CD4-positive, alpha-beta memory T cell (primary cell): Measurements from ENCODE around the gene FIBCD1. TPM values are rescaled to one million over a fixed set of nuclear protein-coding genes. Genes with fewer than 3 reads are reported as not detected.

Source experiments
- CTCF ChIA-PET: fragments of 350-600 bp; sonication (Branson Sonifier 250); formaldehyde crosslinking; loops from one replicate; lab custom pipeline; 2021; ENCODE audit warnings: inconsistent platforms; ENCODE audit not compliant: partially characterized antibody; lab: Charles Lee
- POLR2A ChIA-PET: fragments of 350-600 bp; sonication (Branson Sonifier 250); formaldehyde crosslinking; loops from one replicate; lab custom pipeline; 2021; ENCODE audit not compliant: partially characterized antibody; lab: Charles Lee
- DNase-seq, 5 donors: peaks; one replicate each; pipeline versions ENCODE4 v3.0.0 to v3.0.0-alpha.2; 2020 to 2022; ENCODE audit warnings: mixed read lengths in 1 of 5
- H3K27ac ChIP-seq: one replicate; pipeline ENCODE4 v1.7.0; 2013; ENCODE audit warnings: low read depth, low read length
- H3K27me3 ChIP-seq: 2 replicates; pipeline ENCODE4 v1.7.0; 2013; ENCODE audit warnings: mild to moderate bottlenecking, low read length, moderate library complexity; ENCODE audit not compliant: insufficient read depth
- H3K36me3 ChIP-seq: 2 replicates; pipeline ENCODE4 v1.7.0; 2013; ENCODE audit warnings: mild to moderate bottlenecking, low read length, moderate library complexity; ENCODE audit not compliant: insufficient read depth
- H3K4me1 ChIP-seq: 2 replicates; pipeline ENCODE4 v1.7.0; 2013; ENCODE audit warnings: mild to moderate bottlenecking, low read length, moderate library complexity; ENCODE audit not compliant: insufficient read depth
- H3K4me3 ChIP-seq, 2 donors: one replicate each; pipeline ENCODE4 v1.7.0; 2013; ENCODE audit warnings: low read length in 2 of 2, mild to moderate bottlenecking in 1 of 2
- H3K9me3 ChIP-seq, 2 donors: one replicate each; pipeline ENCODE4 v1.7.0; 2013; ENCODE audit warnings: low read length in 2 of 2, control low read depth in 1 of 2; ENCODE audit not compliant: control insufficient read depth in 1 of 2
- H3K27ac Mint-ChIP-seq, 7 donors: one replicate each; pipeline ENCODE4 v1.8.0; 2020 to 2021; ENCODE audit warnings: mixed read lengths in 7 of 7, mild to moderate bottlenecking in 6 of 7, inconsistent platforms in 3 of 7, moderate library complexity in 3 of 7
- H3K27me3 Mint-ChIP-seq, 2 donors: one replicate each; pipeline ENCODE4 v1.8.0; 2020 to 2021; ENCODE audit warnings: mixed read lengths in 2 of 2
- H3K36me3 Mint-ChIP-seq, 2 donors: one replicate each; pipeline ENCODE4 v1.8.0; 2020 to 2021; ENCODE audit warnings: mixed read lengths in 2 of 2, inconsistent platforms in 1 of 2, mild to moderate bottlenecking in 1 of 2
- H3K4me1 Mint-ChIP-seq, 4 donors: one replicate each; pipeline ENCODE4 v1.8.0; 2020 to 2021; ENCODE audit warnings: mixed read lengths in 4 of 4, mild to moderate bottlenecking in 1 of 4
- H3K4me3 Mint-ChIP-seq, 8 donors: one replicate each; pipeline ENCODE4 v1.8.0; 2020 to 2021; ENCODE audit warnings: mixed read lengths in 8 of 8, mild to moderate bottlenecking in 7 of 8, moderate library complexity in 6 of 8, inconsistent platforms in 3 of 8
- H3K9me3 Mint-ChIP-seq, 8 donors: one replicate each; pipeline ENCODE4 v1.8.0; 2020 to 2021; ENCODE audit warnings: mixed read lengths in 8 of 8, mild to moderate bottlenecking in 5 of 8, inconsistent platforms in 3 of 8, moderate library complexity in 1 of 8
- intact Hi-C: fragments of 100-400 bp; cut with micrococcal nuclease; formaldehyde crosslinking; loops from one replicate; pipeline ENCODE4 v1.15.1; 2023
- polyA plus RNA-seq, 2 donors: library from polyadenylated mRNA; unstranded; fragments of 300-500 nt; fragmentation: Illumina TruSeq; gene quantifications; one replicate each; pipeline ENCODE4 v1.2.3, GENCODE V29; 2021
- total RNA-seq, 2 experiments: library from RNA; stranded (reverse); gene quantifications; one replicate each; pipeline ENCODE4 v1.2.3, GENCODE V29; 2021

The FIBCD1 gene
- total and polyA plus RNA-seq, 4 experiments from 2014 or later: not detected

DNA sequence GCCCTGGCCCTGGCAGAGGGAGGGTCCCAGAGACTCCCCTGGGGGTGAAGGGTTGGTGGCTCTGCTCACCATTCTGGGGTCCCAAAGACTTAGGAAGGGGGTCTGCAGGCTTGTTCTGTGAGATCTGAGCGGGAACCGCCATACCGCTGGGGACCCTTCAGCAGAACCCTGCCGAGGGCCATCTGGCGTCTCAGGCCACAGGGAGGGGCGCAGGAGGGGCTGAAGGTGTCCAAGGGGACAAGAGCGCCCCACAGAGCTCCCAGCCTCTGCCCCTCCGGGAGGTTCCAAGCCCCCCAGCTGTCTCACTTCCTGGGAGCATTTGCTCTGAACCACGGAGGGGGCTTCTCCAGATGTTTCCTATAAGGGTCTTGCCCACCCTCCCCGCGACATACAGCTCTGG is 4.8 kb downstream of the FIBCD1 start:
- H3K4me1 Mint-ChIP-seq: peaks cover 0 to 9% (median 6%) of the 10 kb centered on the region in 4 donors
- H3K9me3 Mint-ChIP-seq: peaks cover 0 to 2% (median 0%) of the 10 kb centered on the region in 8 donors
- intact Hi-C loops: no loop called here
- Histone ChIP-seq H3K4me1 (no peaks in the 10 kb centered on the region), H3K27me3 (peaks cover 37% of the 10 kb centered on the region), H3K27ac (no peak overlapping the region), H3K4me3 (no peak overlapping the region), H3K36me3 (no peaks in the 10 kb centered on the region), H3K9me3 (no peaks in the 10 kb centered on the region)
- H3K27me3 Mint-ChIP-seq: peaks cover 39 to 49% of the 10 kb centered on the region in 2 donors
- H3K27ac Mint-ChIP-seq: no peak overlapping the region
- no peak overlapping the region for H3K4me3 Mint-ChIP-seq
- POLR2A ChIA-PET: no interaction called here
- DNase-seq: no peak
- CTCF ChIA-PET: no interaction called here
- no peaks in the 10 kb centered on the region for H3K36me3 Mint-ChIP-seq

DNA sequence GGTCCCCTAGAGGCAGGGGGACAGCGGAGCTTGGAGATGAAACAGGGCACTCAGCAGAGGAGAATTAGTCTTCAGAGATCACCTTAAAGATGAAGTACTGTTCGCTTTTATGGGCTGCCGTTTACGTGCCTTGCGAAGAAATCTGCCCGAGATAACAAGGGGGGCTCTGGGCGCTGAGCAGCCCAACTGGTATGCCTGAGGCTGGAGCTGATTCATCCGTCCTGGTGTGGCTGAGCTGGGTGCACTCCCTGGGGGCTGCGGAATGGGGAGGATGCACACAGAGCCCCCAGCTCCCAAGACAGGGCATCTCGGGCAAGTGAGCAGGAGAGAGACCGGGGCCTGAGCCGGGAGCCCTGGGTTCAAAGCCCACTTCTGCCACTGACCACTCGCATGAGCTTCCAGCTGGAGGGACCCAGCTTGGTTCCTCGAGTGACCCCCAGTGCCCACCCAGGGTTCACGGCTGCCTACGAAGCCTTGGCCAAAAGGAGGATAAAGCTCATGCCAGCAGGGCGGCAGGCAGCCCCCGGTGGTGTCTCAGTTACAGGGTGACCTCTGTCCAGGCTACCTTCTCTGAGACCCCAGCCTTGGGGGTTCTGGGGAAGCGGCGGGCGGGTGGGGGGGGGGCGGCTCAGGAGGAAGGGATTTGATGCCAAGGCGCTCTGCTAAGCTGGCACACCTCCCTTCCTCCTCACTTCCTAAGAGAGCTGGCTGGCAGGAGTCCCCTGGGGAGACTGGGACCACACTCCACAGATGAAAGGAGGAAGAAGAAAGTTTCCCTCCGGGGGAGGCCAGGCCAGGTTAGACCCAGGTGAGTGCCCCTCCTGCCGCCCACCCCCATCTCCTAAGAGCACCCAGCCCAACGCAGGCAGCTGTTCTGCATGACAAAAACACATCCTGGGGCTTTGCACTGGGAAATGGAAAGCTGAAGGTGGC is 5.7 kb downstream of the FIBCD1 start:
- Mint-ChIP-seq H3K27ac (no peak overlapping the region), H3K9me3 (peaks cover 0 to 2% (median 0%) of the 10 kb centered on the region in 8 donors), H3K36me3 (no peaks in the 10 kb centered on the region), H3K4me3 (no peak overlapping the region), H3K4me1 (peaks cover 0 to 9% (median 6%) of the 10 kb centered on the region in 4 donors), H3K27me3 (peaks cover 37 to 48% of the 10 kb centered on the region in 2 donors)
- Histone ChIP-seq H3K36me3 (no peaks in the 10 kb centered on the region), H3K27ac (no peak overlapping the region), H3K9me3 (no peaks in the 10 kb centered on the region), H3K4me3 (no peak overlapping the region), H3K27me3 (peaks cover 37% of the 10 kb centered on the region), H3K4me1 (no peaks in the 10 kb centered on the region)
- ChIA-PET POLR2A (no interaction called here), CTCF (no interaction called here)
- intact Hi-C loops: no loop called here
- DNase-seq: peak in 1 of 5 donors; percentile 34

DNA sequence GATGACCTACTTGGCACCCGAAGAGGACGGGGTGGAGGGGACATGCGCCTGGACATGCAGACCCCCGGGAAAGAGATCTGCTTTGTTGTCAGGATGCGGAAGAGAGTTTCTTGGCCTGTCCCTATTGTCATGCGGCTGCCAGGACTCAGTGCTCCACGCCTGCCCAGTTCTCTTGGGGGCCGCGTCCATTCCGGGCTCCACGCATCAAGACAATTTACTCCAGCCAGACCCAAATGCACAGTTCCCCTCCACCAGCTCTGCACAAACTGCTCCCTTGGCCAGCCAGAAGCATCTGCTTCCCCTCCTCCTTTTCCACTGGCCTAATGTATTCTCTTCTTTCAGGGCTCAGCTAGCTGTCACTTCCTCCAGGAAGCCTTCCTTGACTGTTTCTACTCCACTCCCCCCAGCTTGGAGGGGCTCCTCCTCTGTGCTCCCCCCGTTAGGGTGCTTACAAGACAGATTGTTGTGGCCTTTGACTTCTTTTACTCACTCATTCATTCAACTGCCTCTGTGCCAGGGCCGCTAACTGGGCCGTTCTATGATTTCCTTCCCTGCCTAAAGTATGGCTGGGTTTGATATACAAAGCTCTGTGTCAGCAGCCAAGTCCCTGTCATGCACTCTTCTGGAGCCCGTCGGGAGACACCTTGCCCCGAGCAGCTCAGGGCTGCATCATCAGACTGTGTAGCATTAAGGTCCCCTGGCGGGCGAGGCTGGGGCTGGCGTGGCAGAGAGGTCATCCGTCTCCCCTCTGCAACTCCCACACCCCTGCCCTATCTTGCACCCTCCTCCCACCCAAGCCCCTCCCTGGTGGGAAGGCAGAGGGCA is 6.6 kb downstream of the FIBCD1 start:
- intact Hi-C loops: no loop called here
- Mint-ChIP-seq H3K4me3 (no peak overlapping the region), H3K4me1 (peaks cover 0 to 7% (median 4%) of the 10 kb centered on the region in 4 donors), H3K27me3 (peaks cover 33 to 42% of the 10 kb centered on the region in 2 donors), H3K9me3 (peaks cover 0 to 2% (median 0%) of the 10 kb centered on the region in 8 donors), H3K36me3 (no peaks in the 10 kb centered on the region), H3K27ac (peak overlapping the region in 1 of 7 donors; percentile 17)
- POLR2A ChIA-PET: no interaction called here
- Histone ChIP-seq H3K27ac (no peak overlapping the region), H3K4me3 (no peak overlapping the region), H3K27me3 (peaks cover 32% of the 10 kb centered on the region), H3K4me1 (no peaks in the 10 kb centered on the region), H3K36me3 (no peaks in the 10 kb centered on the region), H3K9me3 (no peaks in the 10 kb centered on the region)
- CTCF ChIA-PET: no interaction called here
- DNase-seq: no peak

DNA sequence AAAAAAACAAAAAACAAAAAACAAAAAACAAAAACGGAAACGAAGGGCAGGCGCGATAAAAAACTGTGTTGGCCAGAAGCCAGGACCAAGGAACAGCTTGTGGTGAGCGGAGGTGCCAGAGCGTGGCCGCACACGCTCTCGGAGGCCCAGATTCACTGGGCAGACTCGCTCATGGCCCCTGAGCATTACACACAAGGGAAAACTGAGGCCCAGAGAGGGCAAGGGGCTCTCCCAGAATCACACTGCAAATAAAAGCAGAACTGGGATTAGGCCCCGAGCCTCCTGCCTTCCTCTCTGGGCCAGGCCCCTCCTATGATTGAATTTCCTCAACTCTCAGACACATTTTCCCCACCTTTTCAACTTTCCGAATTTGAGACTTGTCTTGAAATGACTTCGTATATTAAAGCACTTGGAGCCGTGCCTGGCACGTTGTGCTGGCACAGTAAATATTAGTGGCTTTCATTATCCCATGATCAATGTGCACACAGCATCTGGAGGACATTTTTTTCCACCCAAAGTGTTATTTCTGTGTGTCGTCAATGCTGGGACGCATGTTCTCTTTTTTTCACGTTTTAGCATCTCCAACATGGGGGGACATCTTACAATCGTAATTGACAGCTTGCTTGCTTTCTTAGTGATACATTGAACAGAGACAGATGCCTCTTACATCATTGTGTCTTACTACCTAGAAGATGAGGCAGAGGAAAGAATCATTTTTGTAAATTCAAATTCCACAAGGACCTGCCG is 7.4 kb downstream of the FIBCD1 start:
- CTCF ChIA-PET: no interaction called here
- Histone ChIP-seq H3K36me3 (no peaks in the 10 kb centered on the region), H3K4me1 (no peaks in the 10 kb centered on the region), H3K4me3 (no peak overlapping the region), H3K9me3 (no peaks in the 10 kb centered on the region), H3K27me3 (peaks cover 24% of the 10 kb centered on the region), H3K27ac (no peak overlapping the region)
- H3K9me3 Mint-ChIP-seq: peaks cover 0 to under 1% (median 0%) of the 10 kb centered on the region in 8 donors
- no peak overlapping the region for H3K4me3 Mint-ChIP-seq
- no peak overlapping the region for H3K27ac Mint-ChIP-seq
- no peak for DNase-seq
- POLR2A ChIA-PET: no interaction called here
- H3K27me3 Mint-ChIP-seq: peaks cover 25 to 36% of the 10 kb centered on the region in 2 donors
- H3K36me3 Mint-ChIP-seq: no peaks in the 10 kb centered on the region
- peaks cover 0 to 2% (median 0%) of the 10 kb centered on the region in 4 donors for H3K4me1 Mint-ChIP-seq
- intact Hi-C loops: no loop called here

DNA sequence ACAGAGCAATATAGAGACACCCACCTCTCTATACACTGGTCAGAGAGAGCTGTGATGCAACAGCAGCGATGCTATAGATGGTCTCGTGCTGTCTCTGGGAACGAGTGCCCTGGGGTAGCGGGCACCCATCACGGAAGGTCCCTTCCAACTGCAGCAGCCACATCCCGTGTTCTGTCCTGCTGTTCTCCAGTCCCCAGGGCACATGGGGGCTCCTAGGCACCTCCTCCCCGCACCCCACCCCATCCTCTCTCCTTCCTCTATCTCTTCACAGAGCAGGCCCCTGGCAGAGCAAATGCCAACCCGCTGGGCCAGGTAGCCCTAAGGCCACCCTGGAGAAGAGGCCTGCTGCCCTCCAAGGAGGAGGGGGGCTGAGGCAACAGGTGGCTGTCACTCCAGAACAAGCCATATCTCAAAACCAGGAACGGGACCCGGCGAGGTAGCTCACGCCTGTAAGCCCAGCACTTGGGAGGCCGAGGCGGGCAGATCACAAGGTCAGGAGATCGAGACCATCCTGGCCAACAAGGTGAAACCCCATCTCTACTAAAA is 8.2 kb downstream of the FIBCD1 start:
- ChIA-PET POLR2A (no interaction called here), CTCF (no interaction called here)
- intact Hi-C loops: no loop called here
- peaks cover 24 to 30% of the 10 kb centered on the region in 2 donors for H3K27me3 Mint-ChIP-seq
- H3K9me3 Mint-ChIP-seq: no peaks in the 10 kb centered on the region
- Histone ChIP-seq H3K36me3 (no peaks in the 10 kb centered on the region), H3K4me1 (no peaks in the 10 kb centered on the region), H3K9me3 (no peaks in the 10 kb centered on the region), H3K27me3 (peaks cover 18% of the 10 kb centered on the region), H3K27ac (no peak overlapping the region), H3K4me3 (no peak overlapping the region)
- H3K4me1 Mint-ChIP-seq: no peaks in the 10 kb centered on the region
- H3K4me3 Mint-ChIP-seq: no peak overlapping the region
- H3K36me3 Mint-ChIP-seq: no peaks in the 10 kb centered on the region
- no peak overlapping the region for H3K27ac Mint-ChIP-seq
- peak in 1 of 5 donors; percentile 7 for DNase-seq

DNA sequence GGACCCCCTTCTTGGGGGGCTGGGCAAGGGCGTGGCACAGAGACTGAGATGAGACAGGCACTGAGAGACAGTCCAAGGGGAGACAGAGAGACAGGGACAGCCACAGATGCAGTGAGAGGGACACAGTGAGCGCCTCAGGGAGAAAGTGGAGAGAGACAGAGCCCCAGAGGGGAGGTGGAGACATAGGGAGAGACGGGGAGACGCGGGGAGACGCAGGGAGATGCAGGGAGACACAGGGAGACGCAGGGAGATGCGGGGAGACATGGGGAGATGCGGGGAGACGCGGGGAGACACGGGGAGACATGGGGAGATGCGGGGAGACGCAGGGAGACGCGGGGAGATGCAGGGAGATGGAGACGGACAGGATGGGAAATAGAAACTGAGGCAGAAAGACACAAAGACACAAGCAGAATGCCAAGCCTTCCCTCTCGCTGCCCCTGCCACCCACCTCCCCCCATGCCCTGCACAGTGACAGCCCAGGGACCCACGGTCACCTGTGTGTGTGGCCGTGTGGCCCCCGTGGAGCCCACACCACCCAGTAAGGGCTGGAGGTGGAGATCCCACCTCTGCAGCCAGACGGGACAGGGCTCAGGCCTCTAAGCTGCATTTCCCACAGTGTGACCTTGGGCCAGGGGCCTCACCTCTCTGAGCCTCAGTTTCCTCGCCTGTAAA is 8.8 kb downstream of the FIBCD1 start:
- POLR2A ChIA-PET: no interaction called here
- peak in 1 of 5 donors; percentile 12 for DNase-seq
- no peak overlapping the region for H3K27ac ChIP-seq
- H3K27me3 Mint-ChIP-seq: peaks cover 21 to 26% of the 10 kb centered on the region in 2 donors
- H3K36me3 ChIP-seq: no peaks in the 10 kb centered on the region
- H3K27ac Mint-ChIP-seq: no peak overlapping the region
- H3K27me3 ChIP-seq: peaks cover 18% of the 10 kb centered on the region
- no peaks in the 10 kb centered on the region for H3K36me3 Mint-ChIP-seq
- H3K9me3 ChIP-seq: no peaks in the 10 kb centered on the region
- no peaks in the 10 kb centered on the region for H3K4me1 ChIP-seq
- H3K4me1 Mint-ChIP-seq: no peaks in the 10 kb centered on the region
- no peaks in the 10 kb centered on the region for H3K9me3 Mint-ChIP-seq
- intact Hi-C loops: no loop called here
- CTCF ChIA-PET: no interaction called here
- no peak overlapping the region for H3K4me3 ChIP-seq
- H3K4me3 Mint-ChIP-seq: no peak overlapping the region
